HepG2 (cell line): ENCODE data around the gene CHCHD5. TPM values are rescaled to one million over a fixed set of nuclear protein-coding genes. Genes with fewer than 3 reads are reported as not detected.
A peak's percentile ranks its signal among the peaks of the same experiment; 100 is the strongest.

ENCODE experiments used
- ATAC-seq: fragments of 200-7000 bp; cut with Tn5 transposase; 3 replicates; pipeline ENCODE4 v1.9.1; 2020; ENCODE audit warnings: mild to moderate bottlenecking, moderate library complexity
- BruUV-seq: library from RNA; stranded (reverse); fragments of 400-500 nt; replicated peaks from 2 replicates; lab custom pipeline; 2021; lab: Mats Ljungman, UMichigan
- CTCF ChIA-PET: fragments of 300-600 bp; formaldehyde crosslinking; extraction: SDS; loops from one replicate; lab custom pipeline; 2021; ENCODE audit warnings: low total read pairs, inconsistent platforms, low intra/inter-chr PET ratio; lab: Yijun Ruan, JAX
- POLR2A ChIA-PET: fragments of 350-600 bp; sonication (Branson Sonifier 250); formaldehyde crosslinking; loops from one replicate; lab custom pipeline; 2020; ENCODE audit warnings: antibody characterized with exemption, inconsistent platforms; lab: Yijun Ruan, JAX
- DNase-seq: peaks from one replicate; pipeline ENCODE4 v3.0.0-alpha.2; 2015; ENCODE audit warnings: low spot score
- FAIRE-seq: peaks from 3 replicates; lab custom pipeline; 2011; peaks lifted over from hg19 to GRCh38; lab: Jason Lieb, UNC
- H2AFZ ChIP-seq: one replicate; pipeline ENCODE4 v1.6.1; 2011; ENCODE audit warnings: low read length, inconsistent platforms
- H3K27ac ChIP-seq: fragments of 300-600 bp; 3 replicates; pipeline ENCODE4 v1.8.0; 2011; ENCODE audit warnings: mixed run types, mild to moderate bottlenecking, mixed read lengths, low read length, inconsistent platforms; ENCODE audit not compliant: insufficient read depth; ENCODE audit errors: extremely low read length
- H3K27me3 ChIP-seq, 2 experiments: fragments of 200-600 bp in 1 of 2; 2 replicates in 1 of 2; 3 replicates in 1 of 2; pipeline versions ENCODE4 v1.6.0 to v1.8.0; 2011; ENCODE audit warnings: low read length in 2 of 2, mild to moderate bottlenecking in 2 of 2, moderate library complexity in 2 of 2, inconsistent platforms in 1 of 2; ENCODE audit not compliant: insufficient read depth in 2 of 2, control insufficient read depth in 1 of 2
- H3K36me3 ChIP-seq, 2 experiments: fragments of 200-600 bp in 1 of 2; replicated peaks in 1 of 2; 2 replicates in 1 of 2; 3 replicates in 1 of 2; pipeline versions ENCODE4 v1.5.1 to v1.8.0; 2011; ENCODE audit warnings: low read length in 2 of 2, inconsistent platforms in 1 of 2; ENCODE audit not compliant: insufficient read depth in 2 of 2, control insufficient read depth in 1 of 2
- H3K4me1 ChIP-seq: 2 replicates; pipeline ENCODE4 v1.5.1; 2012; ENCODE audit warnings: low read length, inconsistent platforms; ENCODE audit not compliant: insufficient read depth
- H3K4me2 ChIP-seq: 2 replicates; pipeline ENCODE4 v1.6.0; 2011; ENCODE audit warnings: low read depth, low read length, inconsistent platforms
- H3K4me3 ChIP-seq, 3 experiments: fragments of 200-600 bp in 1 of 3; sonication (generic), shearing (Covaris generic) in 1 of 3; replicated peaks in 1 of 3; 2 replicates each; pipeline ENCODE4 v1.5.1; 2011 to 2016; ENCODE audit warnings: low read length in 3 of 3, inconsistent platforms in 2 of 3, low read depth in 2 of 3, mild to moderate bottlenecking in 2 of 3, control low read depth in 1 of 3, mixed read lengths in 1 of 3; ENCODE audit not compliant: insufficient read depth in 1 of 3
- H3K79me2 ChIP-seq: one replicate; pipeline ENCODE4 v1.6.1; 2011; ENCODE audit warnings: low read length, inconsistent platforms; ENCODE audit not compliant: insufficient read depth
- H3K9ac ChIP-seq: 2 replicates; pipeline ENCODE4 v1.6.0; 2011; ENCODE audit warnings: mild to moderate bottlenecking, low read depth, low read length, inconsistent platforms; ENCODE audit not compliant: insufficient read depth
- H3K9me3 ChIP-seq: 2 replicates; pipeline ENCODE4 v1.5.1; 2012; ENCODE audit warnings: mild to moderate bottlenecking, low read length
- H4K20me1 ChIP-seq: 2 replicates; pipeline ENCODE4 v1.6.0; 2011; ENCODE audit warnings: inconsistent platforms, mild to moderate bottlenecking, low read length, moderate library complexity; ENCODE audit not compliant: insufficient read depth
- CREB1 ChIP-seq, 2 experiments: fragments of 450-650 bp in 1 of 2; IDR thresholded peaks; 2 replicates each; pipeline ENCODE4 v1.6.1; 2016 to 2017; ENCODE audit warnings: control low read depth in 1 of 2, mild to moderate bottlenecking in 1 of 2, missing compliant biosample characterization in 1 of 2, missing genetic modification characterization in 1 of 2
- GATAD2A ChIP-seq: IDR thresholded peaks from 2 replicates; pipeline ENCODE4 v1.6.1; 2016
- HDAC6 ChIP-seq: fragments of 200-600 bp; sonication (generic); IDR thresholded peaks from 2 replicates; pipeline ENCODE4 v1.7.0; 2017; ENCODE audit warnings: mild to moderate bottlenecking, antibody characterized with exemption, low read length, low read depth
- SATB2 ChIP-seq: sonication (generic); formaldehyde crosslinking; IDR thresholded peaks from 2 replicates; pipeline ENCODE4 v1.5.0; 2020; ENCODE audit warnings: missing genetic modification reagents
- TEAD3 ChIP-seq: optimal IDR thresholded peaks from 2 replicates; pipeline ENCODE3; 2016; ENCODE audit warnings: borderline replicate concordance
- TMF1 ChIP-seq: sonication (generic); formaldehyde crosslinking; IDR thresholded peaks from 2 replicates; pipeline ENCODE4 v1.8.1; 2022; ENCODE audit warnings: low read depth, missing genetic modification reagents
- TOE1 ChIP-seq: sonication (generic); formaldehyde crosslinking; IDR thresholded peaks from 2 replicates; pipeline ENCODE4 v1.4.0; 2020; ENCODE audit warnings: mild to moderate bottlenecking, missing genetic modification reagents
- ZBTB8A ChIP-seq: sonication (generic); formaldehyde crosslinking; IDR thresholded peaks from 2 replicates; pipeline ENCODE4 v1.4.0; 2020; ENCODE audit warnings: mild to moderate bottlenecking, low read depth, missing genetic modification reagents, borderline replicate concordance
- ZNF33B ChIP-seq: sonication (generic); formaldehyde crosslinking; IDR thresholded peaks from 2 replicates; pipeline ENCODE4 v1.5.1; 2020; ENCODE audit warnings: mild to moderate bottlenecking, missing genetic modification reagents
- ZNF670 ChIP-seq: sonication (generic); formaldehyde crosslinking; IDR thresholded peaks from 2 replicates; pipeline ENCODE4 v1.8.0; 2022; ENCODE audit warnings: mild to moderate bottlenecking, missing genetic modification reagents, borderline replicate concordance
- ZSCAN29 ChIP-seq: sonication (generic); formaldehyde crosslinking; conservative IDR thresholded peaks from 2 replicates; pipeline ENCODE4 v1.4.0; 2020; ENCODE audit warnings: mild to moderate bottlenecking, missing genetic modification reagents
- WGBS: methylation state at CpG from one replicate; pipeline ENCODE4 v1.1.6; 2017; ENCODE audit warnings: low lambda C conversion rate; 5-methylcytosine and 5-hydroxymethylcytosine counted together
- in situ Hi-C: cut with HindIII; loops from 2 replicates; pipeline ENCODE4 v1.10.0; 2017; ENCODE audit warnings: low pct_unique_long_range_greater_than_20kb; ENCODE audit not compliant: extremely low pct_ligation_motif_present
- intact Hi-C: fragments of 100-400 bp; cut with micrococcal nuclease; formaldehyde crosslinking; loops from one replicate; pipeline ENCODE4 v1.10.0; 2022; ENCODE audit not compliant: unreplicated experiment
- polyA plus RNA-seq, 8 experiments: library from polyadenylated mRNA; depleted of rRNA in 3 of 8; stranded (reverse) in 7 of 8; unstranded in 1 of 8; fragments of >200 nt; fragmentation: Illumina TruSeq in 4 of 8; extraction: Trizol in 4 of 8; gene quantifications; 2 replicates each; pipeline versions ENCODE4 v1.2.1 to v1.2.3, GENCODE V29; 2011 to 2016; ENCODE audit warnings: low read depth in 4 of 8, missing spikeins in 1 of 8, mixed read lengths in 1 of 8; ENCODE audit not compliant: insufficient read depth in 1 of 8
- total RNA-seq, 5 experiments: library from RNA; depleted of rRNA; stranded (reverse); fragments of >200 nt; fragmentation: Illumina TruSeq; extraction: Trizol; gene quantifications; 2 replicates each; pipeline ENCODE4 v1.2.3, GENCODE V29; 2016; ENCODE audit warnings: low read depth in 1 of 5
- TF ChIP-seq, protein P1 (sequence below): IDR thresholded peaks from 2 replicates; pipeline ENCODE4 v1.4.0; 2020; ENCODE audit warnings: mild to moderate bottlenecking, missing genetic modification reagents
- TF ChIP-seq, protein P2 (sequence below): sonication (generic); formaldehyde crosslinking; IDR thresholded peaks from 2 replicates; pipeline ENCODE4 v1.4.0; 2020; ENCODE audit warnings: missing genetic modification reagents

CHCHD5 gene
- total and polyA plus RNA-seq, 2 of the 13 experiments (the other 11 are each of a cell fraction or from before 2014, with no cell fraction given), result 19.0 to 23.9 TPM

DNA sequence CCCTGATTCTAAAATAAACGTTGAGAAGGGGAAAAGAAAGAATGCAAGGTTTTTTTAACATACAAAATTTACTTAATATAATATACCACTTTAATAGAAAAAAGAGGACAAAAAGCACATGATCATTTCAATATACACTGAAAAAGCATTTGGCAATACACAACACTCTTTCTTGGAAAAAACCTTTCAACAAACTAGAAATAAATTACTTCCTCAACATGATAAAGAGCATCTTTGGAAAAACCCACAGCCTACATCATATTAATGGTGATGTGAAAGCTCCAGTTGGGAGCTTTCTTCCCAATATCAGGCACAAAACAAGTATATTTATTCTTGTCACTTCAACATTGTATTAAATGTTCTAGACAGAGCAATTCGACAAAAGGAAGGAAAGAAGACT is 45.1 kb upstream of the CHCHD5 start (continued):
- TF ChIP-seq, protein P1, sequence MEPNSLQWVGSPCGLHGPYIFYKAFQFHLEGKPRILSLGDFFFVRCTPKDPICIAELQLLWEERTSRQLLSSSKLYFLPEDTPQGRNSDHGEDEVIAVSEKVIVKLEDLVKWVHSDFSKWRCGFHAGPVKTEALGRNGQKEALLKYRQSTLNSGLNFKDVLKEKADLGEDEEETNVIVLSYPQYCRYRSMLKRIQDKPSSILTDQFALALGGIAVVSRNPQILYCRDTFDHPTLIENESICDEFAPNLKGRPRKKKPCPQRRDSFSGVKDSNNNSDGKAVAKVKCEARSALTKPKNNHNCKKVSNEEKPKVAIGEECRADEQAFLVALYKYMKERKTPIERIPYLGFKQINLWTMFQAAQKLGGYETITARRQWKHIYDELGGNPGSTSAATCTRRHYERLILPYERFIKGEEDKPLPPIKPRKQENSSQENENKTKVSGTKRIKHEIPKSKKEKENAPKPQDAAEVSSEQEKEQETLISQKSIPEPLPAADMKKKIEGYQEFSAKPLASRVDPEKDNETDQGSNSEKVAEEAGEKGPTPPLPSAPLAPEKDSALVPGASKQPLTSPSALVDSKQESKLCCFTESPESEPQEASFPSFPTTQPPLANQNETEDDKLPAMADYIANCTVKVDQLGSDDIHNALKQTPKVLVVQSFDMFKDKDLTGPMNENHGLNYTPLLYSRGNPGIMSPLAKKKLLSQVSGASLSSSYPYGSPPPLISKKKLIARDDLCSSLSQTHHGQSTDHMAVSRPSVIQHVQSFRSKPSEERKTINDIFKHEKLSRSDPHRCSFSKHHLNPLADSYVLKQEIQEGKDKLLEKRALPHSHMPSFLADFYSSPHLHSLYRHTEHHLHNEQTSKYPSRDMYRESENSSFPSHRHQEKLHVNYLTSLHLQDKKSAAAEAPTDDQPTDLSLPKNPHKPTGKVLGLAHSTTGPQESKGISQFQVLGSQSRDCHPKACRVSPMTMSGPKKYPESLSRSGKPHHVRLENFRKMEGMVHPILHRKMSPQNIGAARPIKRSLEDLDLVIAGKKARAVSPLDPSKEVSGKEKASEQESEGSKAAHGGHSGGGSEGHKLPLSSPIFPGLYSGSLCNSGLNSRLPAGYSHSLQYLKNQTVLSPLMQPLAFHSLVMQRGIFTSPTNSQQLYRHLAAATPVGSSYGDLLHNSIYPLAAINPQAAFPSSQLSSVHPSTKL (CRISPR knock-in tag), result no peak
- TF ChIP-seq ZBTB8A (CRISPR knock-in tag), result no peak
- TF ChIP-seq SATB2, result no peak

DNA sequence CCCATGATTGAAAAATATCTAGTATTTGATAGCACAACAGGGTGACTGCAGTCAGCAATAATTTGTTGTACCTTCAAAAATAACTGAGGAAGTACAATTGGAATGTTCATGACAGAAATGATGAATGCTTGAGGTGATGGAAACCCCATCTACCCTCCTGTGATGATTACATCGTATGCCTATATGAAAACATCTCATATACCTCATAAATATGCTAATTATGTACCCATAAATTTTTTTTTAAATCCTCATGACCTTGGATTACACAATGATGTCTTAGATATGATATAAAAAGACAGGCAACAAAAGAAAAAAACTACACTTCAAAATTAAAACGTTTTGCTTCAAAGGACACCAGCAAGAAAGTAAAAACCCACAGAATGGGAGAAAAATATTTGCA is 43.5 kb upstream of the CHCHD5 start:
- CTCF ChIA-PET, result no interaction called here
- no peaks in the 10 kb centered on the region for H4K20me1 ChIP-seq
- H3K4me3 ChIP-seq, result peak overlapping the region in 1 of 3 experiments; percentile 96; a peak in 1 of 6 replicates
- TF ChIP-seq CREB1 (IDR thresholded peaks at IDR 0.05), result no peak
- no peak for TF ChIP-seq CREB1 (CRISPR knock-in tag; IDR thresholded peaks at IDR 0.05)
- TF ChIP-seq, protein P2, sequence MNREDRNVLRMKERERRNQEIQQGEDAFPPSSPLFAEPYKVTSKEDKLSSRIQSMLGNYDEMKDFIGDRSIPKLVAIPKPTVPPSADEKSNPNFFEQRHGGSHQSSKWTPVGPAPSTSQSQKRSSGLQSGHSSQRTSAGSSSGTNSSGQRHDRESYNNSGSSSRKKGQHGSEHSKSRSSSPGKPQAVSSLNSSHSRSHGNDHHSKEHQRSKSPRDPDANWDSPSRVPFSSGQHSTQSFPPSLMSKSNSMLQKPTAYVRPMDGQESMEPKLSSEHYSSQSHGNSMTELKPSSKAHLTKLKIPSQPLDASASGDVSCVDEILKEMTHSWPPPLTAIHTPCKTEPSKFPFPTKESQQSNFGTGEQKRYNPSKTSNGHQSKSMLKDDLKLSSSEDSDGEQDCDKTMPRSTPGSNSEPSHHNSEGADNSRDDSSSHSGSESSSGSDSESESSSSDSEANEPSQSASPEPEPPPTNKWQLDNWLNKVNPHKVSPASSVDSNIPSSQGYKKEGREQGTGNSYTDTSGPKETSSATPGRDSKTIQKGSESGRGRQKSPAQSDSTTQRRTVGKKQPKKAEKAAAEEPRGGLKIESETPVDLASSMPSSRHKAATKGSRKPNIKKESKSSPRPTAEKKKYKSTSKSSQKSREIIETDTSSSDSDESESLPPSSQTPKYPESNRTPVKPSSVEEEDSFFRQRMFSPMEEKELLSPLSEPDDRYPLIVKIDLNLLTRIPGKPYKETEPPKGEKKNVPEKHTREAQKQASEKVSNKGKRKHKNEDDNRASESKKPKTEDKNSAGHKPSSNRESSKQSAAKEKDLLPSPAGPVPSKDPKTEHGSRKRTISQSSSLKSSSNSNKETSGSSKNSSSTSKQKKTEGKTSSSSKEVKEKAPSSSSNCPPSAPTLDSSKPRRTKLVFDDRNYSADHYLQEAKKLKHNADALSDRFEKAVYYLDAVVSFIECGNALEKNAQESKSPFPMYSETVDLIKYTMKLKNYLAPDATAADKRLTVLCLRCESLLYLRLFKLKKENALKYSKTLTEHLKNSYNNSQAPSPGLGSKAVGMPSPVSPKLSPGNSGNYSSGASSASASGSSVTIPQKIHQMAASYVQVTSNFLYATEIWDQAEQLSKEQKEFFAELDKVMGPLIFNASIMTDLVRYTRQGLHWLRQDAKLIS (CRISPR knock-in tag), result no peak
- TF ChIP-seq GATAD2A, result no peak
- TF ChIP-seq TEAD3 (CRISPR knock-in tag), result no peak
- TF ChIP-seq HDAC6, result no peak
- no peak for TF ChIP-seq ZNF670 (CRISPR knock-in tag)
- TF ChIP-seq TMF1 (CRISPR knock-in tag), result no peak
- TF ChIP-seq ZNF33B, result no peak
- TF ChIP-seq ZSCAN29 (CRISPR knock-in tag), result no peak
- no peak for TF ChIP-seq TOE1 (CRISPR knock-in tag)
- H3K4me2 ChIP-seq, result peak overlapping the region; percentile 89
- FAIRE-seq, result no peak
- no peak for ATAC-seq
- no peak overlapping the region for H2AFZ ChIP-seq
- intact Hi-C loops (loop anchor here (5.0 kb wide), 1 partner anchor 41 kb away; the partner anchor contains the start of gene CHCHD5), in situ Hi-C loops (no loop called here)
- WGBS, result 60% methylated on average over 2 of the region's 2 CpGs
- H3K79me2 ChIP-seq, result peaks cover 36% of the 10 kb centered on the region
- POLR2A ChIA-PET, result interaction anchor here (0.7 to 1.4 kb wide), 2 partner anchors 8 to 149 kb away, joined by 3 read pairs; no protein-coding TSS in a partner anchor
- no peak for DNase-seq
- H3K9me3 ChIP-seq, result no peaks in the 10 kb centered on the region
- H3K27me3 ChIP-seq, result no peaks in the 10 kb centered on the region; a peak in 1 of 5 replicates
- H3K36me3 ChIP-seq, result peaks cover 0 to 5% of the 10 kb centered on the region in 2 experiments; a peak in 2 of 5 replicates
- H3K4me1 ChIP-seq, result peaks cover 26% of the 10 kb centered on the region
- no TSS peak for BruUV-seq
- no peak overlapping the region for H3K9ac ChIP-seq
- H3K27ac ChIP-seq, result no peak overlapping the region
